OCI-LY1 (cell line): ENCODE results near the gene IFITM2.

Source experiments
- EZH2 ChIP-seq: fragments of 200-600 bp; sonication (generic), shearing (Covaris generic); IDR thresholded peaks from 2 replicates; pipeline ENCODE4 v1.8.0; 2017; ENCODE audit warnings: borderline replicate concordance, mixed run types, mild to moderate bottlenecking, antibody characterized with exemption, low read length, moderate library complexity, mixed read lengths
- TF ChIP-seq, protein P1 (sequence below): fragments of 200-600 bp; sonication (generic), shearing (Covaris generic); IDR thresholded peaks from 2 replicates; pipeline ENCODE4 v1.5.1; 2017; ENCODE audit warnings: mild to moderate bottlenecking, antibody characterized with exemption, low read length, moderate library complexity, mixed read lengths

DNA sequence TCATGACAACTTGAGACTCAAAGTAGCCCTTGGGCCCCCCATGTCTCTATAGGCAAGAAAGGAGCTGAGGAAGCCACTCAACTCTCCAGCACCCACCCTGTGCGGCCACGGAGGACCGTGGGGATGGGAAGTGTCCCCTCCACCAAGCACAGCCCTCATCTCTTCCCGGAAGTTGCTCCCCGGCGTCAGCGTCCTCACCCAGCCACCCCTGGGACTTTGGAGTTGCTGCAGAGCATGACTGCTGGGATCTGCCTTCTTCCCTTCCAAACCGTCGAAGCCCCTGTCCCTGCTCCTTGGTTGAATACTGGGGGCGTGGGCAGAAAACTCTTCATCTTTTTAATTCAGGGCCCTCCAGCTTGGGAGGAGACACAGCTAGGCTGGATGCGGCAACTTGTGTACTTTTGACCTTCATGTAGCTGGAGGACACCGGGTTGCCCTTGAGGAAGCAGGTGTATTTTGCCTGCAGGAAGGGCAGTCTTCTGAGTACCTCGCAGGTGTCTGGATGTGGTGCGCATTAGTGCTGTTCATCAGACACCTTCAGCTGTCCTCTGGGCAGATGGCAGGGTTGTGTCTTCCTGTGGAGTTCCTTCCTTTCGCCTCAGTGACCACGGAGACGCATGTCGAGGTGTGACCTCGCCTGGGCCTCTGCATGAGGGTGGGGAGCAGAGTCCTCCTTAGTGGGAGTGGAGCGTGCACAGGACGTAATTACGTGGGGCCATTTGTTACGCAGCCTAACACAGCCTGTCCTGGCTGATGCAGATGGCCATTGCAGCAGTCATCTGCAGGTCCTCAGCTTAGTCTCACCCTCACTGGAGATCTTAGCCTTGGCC is 25.2 kb downstream of the IFITM2 start:
- TF ChIP-seq, protein P1, sequence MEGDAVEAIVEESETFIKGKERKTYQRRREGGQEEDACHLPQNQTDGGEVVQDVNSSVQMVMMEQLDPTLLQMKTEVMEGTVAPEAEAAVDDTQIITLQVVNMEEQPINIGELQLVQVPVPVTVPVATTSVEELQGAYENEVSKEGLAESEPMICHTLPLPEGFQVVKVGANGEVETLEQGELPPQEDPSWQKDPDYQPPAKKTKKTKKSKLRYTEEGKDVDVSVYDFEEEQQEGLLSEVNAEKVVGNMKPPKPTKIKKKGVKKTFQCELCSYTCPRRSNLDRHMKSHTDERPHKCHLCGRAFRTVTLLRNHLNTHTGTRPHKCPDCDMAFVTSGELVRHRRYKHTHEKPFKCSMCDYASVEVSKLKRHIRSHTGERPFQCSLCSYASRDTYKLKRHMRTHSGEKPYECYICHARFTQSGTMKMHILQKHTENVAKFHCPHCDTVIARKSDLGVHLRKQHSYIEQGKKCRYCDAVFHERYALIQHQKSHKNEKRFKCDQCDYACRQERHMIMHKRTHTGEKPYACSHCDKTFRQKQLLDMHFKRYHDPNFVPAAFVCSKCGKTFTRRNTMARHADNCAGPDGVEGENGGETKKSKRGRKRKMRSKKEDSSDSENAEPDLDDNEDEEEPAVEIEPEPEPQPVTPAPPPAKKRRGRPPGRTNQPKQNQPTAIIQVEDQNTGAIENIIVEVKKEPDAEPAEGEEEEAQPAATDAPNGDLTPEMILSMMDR: no peak
- TF ChIP-seq EZH2: no peak
